Measurements from ENCODE around the gene INKA2. TPM values are rescaled to one million over a fixed set of nuclear protein-coding genes. Genes with fewer than 3 reads are reported as not detected.

Gene INKA2
- total RNA-seq, 1 donor from 2014 or later: 4.0 TPM

DNA sequence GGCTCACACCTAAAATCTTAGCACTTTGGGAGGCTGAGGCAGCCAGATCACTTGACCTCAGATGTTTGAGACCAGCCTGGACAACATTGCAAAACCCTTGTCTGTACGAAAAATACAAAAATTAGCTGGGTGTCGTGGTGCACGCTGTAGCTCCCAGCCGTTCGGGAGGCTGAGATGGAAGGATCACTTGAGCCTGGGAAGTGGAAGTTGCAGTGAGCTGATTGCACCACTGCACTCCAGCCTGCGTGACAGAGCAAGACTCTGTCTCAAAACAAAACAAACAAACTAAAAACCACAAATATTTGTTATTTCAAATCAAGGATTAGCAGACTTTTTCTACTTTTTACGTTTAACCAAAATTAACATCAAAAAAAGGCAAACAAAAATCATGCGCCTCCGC, 31.3 kb downstream of the INKA2 start:
- intact Hi-C loops (cut with micrococcal nuclease): no loop called here

DNA sequence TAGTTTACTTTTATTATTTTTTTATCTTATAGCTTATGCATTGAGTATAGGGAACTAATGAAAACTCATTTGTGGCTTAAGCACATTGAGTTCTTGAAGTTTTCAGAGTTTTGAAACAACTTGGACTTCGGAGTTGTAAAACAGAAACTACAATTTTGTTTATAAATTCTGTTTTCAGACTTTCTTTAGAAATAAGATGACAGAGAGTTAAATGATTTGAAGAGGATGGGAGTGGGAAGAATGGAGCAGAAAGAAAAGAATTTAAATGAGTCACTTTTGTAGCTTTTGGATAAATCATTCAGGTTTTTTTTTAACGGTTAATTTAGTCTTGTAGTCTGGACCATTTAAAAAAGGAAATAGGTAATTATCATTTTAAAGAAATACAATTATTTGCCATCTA, 32.3 kb downstream of the INKA2 start:
- intact Hi-C loops (cut with micrococcal nuclease): no loop called here

DNA sequence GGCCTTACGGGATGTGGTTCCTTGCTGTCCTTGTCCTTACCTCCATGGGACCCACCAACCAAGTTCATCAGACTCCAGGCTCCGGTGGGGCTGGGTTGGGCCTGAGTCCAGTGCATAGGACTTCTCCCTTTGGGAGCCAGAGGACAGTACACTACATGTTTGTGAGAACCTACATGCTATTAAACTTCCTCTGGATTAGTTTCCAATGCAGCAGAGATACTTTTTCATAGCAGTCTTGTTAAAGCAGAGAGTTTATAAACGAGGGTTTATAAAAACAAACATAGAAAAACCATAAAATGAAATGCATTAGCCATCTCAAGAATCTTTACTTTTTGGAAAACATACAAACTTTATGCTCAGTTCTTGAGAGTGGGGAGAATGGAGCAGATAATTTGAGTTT, 33.4 kb downstream of the INKA2 start:
- intact Hi-C loops (cut with micrococcal nuclease): no loop called here

DNA sequence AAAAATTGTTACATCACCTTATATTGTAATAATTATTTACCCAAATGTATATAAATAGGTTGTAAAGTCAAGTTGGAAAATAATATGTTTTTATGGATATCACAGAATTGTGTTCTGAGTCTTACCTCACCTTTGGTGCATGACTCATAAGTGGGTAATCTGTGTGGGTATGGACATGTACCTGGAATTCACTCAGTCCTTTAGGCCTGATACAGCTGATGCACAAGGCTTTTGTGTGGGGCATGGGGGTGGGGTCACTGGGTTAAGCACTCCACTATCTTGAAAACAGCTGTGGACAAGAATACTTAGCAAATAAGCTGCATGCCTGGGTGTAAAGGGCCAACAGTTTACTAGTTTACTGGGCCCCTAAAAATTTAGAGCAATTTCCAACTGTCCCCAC, 34.4 kb downstream of the INKA2 start:
- intact Hi-C loops (cut with micrococcal nuclease): no loop called here

DNA sequence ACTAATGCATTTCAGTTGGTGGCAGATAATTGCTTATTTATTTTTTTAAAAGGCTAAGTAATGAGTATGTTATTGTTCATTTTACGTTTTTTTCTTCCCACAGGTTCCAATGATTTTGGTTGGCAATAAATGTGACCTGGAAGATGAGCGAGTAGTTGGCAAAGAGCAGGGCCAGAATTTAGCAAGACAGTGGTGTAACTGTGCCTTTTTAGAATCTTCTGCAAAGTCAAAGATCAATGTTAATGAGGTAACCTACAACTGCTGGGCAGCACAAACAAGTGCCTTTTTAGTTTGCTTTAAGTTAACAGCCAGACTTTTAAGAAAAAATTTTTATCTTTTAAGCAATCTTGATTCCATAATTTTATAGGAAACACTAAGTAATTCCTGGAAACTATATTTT, 35.0 kb downstream of the INKA2 start:
- intact Hi-C loops (cut with micrococcal nuclease): no loop called here

DNA sequence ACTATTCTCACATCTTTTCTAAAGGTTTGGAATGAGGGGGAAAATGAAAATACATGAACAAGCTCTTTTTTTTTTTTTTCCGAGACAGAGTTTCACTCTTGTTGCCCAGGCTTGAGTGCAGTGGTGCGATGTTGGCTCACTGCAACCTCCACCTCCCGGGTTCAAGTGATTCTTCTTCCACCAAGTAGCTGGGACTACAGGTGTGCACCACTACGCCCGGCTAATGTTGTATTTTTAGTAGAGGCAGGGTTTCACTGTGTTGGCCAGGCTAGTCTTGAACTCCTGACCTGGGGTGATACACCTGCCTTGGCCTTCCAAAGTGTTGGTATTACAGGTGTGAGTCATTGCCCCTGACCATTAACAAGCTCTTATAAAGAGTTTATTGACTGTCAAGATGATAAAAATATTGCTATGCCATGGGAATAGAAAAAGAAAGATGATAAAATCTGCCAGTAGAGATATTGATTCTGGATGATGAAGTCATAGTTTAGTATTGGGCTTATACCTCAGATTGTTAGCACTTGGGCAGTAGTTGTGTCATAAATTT, 36.6 kb downstream of the INKA2 start:
- intact Hi-C loops (cut with micrococcal nuclease): no loop called here

DNA sequence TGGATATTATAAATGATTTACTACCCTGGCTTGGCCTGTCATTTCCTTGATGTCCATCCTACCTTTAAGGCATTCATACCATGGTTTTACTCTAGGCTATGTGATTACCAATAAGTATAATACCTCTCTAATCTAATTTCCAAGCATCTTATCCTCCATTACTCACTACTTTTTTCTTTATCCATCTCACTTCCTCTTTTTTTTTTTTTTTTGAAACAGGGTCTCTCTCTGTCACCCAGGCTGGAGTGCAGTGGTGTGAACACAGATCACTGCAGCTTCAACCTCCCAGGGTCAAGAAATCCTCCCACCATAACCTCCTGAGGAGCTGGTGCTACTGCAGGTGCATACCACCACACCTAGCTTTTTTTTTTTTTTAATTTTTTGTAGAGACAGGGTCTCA, 39.9 kb downstream of the INKA2 start:
- intact Hi-C loops (cut with micrococcal nuclease): no loop called here

DNA sequence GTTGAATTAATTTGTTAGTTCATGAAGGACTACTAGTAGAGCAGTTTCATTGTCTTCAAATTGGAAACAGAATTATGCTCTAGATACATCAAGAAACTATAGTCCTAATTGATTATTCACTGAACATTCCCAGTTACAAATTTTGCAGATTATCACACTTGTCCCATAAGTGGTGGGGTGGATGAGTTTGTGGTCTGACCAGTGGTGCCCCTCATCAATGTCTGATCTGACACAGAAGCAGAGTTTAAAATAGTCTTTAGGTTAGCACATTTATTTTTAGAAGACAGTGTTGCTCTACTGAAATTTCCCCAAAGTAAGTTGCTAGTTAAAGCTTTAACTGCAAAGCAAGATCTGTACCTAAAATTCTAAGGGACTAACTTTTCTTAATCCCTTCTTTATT, 42.9 kb downstream of the INKA2 start:
- intact Hi-C loops (cut with micrococcal nuclease): no loop called here

DNA sequence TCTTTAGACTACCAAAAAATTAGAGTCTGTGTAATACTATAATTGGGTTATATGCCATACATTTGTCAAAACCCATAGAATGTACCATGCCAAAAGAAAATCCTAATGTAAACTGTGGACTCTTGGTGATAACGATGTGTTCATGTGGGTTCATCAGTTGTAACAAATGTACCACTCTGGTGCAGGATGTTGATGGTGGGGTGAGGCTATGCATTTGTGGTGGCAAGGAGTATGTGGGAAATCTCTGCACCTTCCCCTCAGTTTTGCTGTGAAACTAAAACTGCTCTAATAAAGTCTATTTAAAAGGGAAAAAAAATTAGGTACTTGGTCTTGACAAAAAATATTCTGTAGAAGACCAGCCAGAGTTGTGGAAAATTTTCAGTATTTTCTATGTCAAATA, 43.4 kb downstream of the INKA2 start:
- intact Hi-C loops (cut with micrococcal nuclease): no loop called here

DNA sequence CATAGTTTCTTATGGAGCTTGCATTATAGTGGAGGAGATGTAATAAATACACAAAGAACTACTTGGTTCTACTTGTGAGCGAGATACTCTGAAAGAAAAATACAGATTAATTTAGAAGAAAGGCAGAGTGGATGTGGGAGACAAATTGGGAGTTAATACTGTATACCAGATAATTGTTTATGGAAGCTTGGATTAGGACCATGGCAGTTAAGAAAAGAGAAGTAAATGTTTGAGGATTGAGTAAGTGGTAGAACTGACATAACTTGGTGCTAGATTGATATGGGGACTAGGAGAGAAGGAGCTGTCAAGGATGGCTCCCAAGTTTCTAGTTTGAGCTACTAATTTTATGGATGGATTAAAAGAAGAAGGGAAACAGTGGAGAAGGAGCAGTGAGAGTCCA, 47.3 kb downstream of the INKA2 start:
- intact Hi-C loops (cut with micrococcal nuclease): no loop called here

DNA sequence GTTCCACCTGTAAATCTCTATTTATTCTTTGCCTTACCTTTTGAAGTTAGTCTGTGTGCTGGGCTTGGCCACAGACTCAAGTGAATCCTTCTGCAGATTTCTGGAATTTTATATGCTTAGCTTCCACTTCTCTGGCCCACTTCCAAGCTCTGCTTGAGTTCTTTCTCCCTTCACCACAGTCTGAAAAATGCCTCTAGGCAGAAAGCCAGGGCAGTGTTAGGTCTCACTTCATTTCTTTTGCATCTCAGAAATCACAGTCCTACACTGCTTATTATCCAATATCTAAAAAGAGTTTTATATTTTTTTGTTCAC, 48.9 kb downstream of the INKA2 start:
- intact Hi-C loops (cut with micrococcal nuclease): no loop called here

Other genes with a start within 250 kb of the INKA2 start
- gene ADORA3, start 235.8 kb downstream of the INKA2 start, total RNA-seq: 0.57 and 0.59 TPM in 2 replicates
- gene TMIGD3, start 235.8 kb downstream of the INKA2 start, total RNA-seq: not detected in 2 replicates
- gene RAP1A, start 119.6 kb downstream of the INKA2 start, total RNA-seq: 135 and 142 TPM in 2 replicates
- 17.5 and 18.9 TPM in 2 replicates for gene DDX20, start 16.5 kb upstream of the INKA2 start, total RNA-seq